HCT116 (cell line): ENCODE data around the gene DHDDS. TPM values are rescaled to one million over a fixed set of nuclear protein-coding genes. Genes with fewer than 3 reads are reported as not detected.
A peak's percentile ranks its signal among the peaks of the same experiment; 100 is the strongest.

Source experiments
- ATAC-seq: fragments of 200-7000 bp; cut with Tn5 transposase; 2 replicates; pipeline ENCODE4 v1.9.1; 2020; ENCODE audit warnings: mild to moderate bottlenecking, moderate library complexity
- BruUV-seq: library from RNA; stranded (reverse); fragments of 400-500 nt; replicated peaks from 2 replicates; lab custom pipeline; 2021; lab: Mats Ljungman, UMichigan
- CTCF ChIA-PET: fragments of 300-600 bp; sonication (Branson Sonifier 250); formaldehyde crosslinking; loops from one replicate; lab custom pipeline; 2021; ENCODE audit warnings: antibody characterized with exemption; lab: Charles Lee
- POLR2A ChIA-PET: fragments of 300-600, 350-600 bp; sonication (Branson Sonifier 250); formaldehyde crosslinking; loops from one replicate; lab custom pipeline; 2021; ENCODE audit warnings: antibody characterized with exemption; lab: Charles Lee
- RAD21 ChIA-PET, 2 experiments: fragments of 300-600 bp; sonication (Branson Sonifier 250); formaldehyde crosslinking; loops; one replicate each; lab custom pipeline; 2023; ENCODE audit warnings: low total read pairs in 2 of 2; ENCODE audit not compliant: uncharacterized antibody in 2 of 2, unreplicated experiment in 2 of 2, low non-redundant PET in 1 of 2; lab: Charles Lee
- DNase-seq: peaks from one replicate; pipeline ENCODE4 v3.0.0-alpha.2; 2010; ENCODE audit warnings: low read depth, low spot score
- H2AFZ ChIP-seq: fragments of 200-600 bp; shearing (Covaris generic), sonication (generic); 2 replicates; pipeline ENCODE4 v1.6.1; 2017; ENCODE audit warnings: low read depth, mixed run types, mixed read lengths, antibody characterized with exemption, low read length; ENCODE audit not compliant: poor library complexity, severe bottlenecking
- H3K27ac ChIP-seq: 2 replicates; pipeline ENCODE4 v1.5.1; 2012; ENCODE audit warnings: low read depth, low read length
- H3K27me3 ChIP-seq: fragments of 200-600 bp; sonication (generic); 2 replicates; pipeline ENCODE4 v1.6.1; 2016; ENCODE audit warnings: mixed run types, low read length, mixed read lengths; ENCODE audit not compliant: insufficient read depth
- H3K36me3 ChIP-seq, 2 experiments: fragments of 200-500 bp in 1 of 2; fragments of 200-600 bp in 1 of 2; sonication (Bioruptor generic) in 1 of 2; sonication (generic) in 1 of 2; 2 replicates each; pipeline versions ENCODE4 v1.5.1 to v1.6.1; 2014 to 2016; ENCODE audit warnings: low read length in 2 of 2, inconsistent platforms in 1 of 2, mixed read lengths in 1 of 2, mixed run types in 1 of 2; ENCODE audit not compliant: insufficient read depth in 2 of 2, control insufficient read depth in 1 of 2
- H3K4me1 ChIP-seq, 2 experiments: fragments of 200-600 bp in 1 of 2; sonication (generic) in 1 of 2; 2 replicates each; pipeline versions ENCODE4 v1.5.1 to v1.6.1; 2012 to 2017; ENCODE audit warnings: low read length in 2 of 2, inconsistent platforms in 1 of 2, mild to moderate bottlenecking in 1 of 2, mixed read lengths in 1 of 2, mixed run types in 1 of 2, moderate library complexity in 1 of 2; ENCODE audit not compliant: insufficient read depth in 2 of 2, control insufficient read depth in 1 of 2
- H3K4me2 ChIP-seq: fragments of 200-600 bp; sonication (generic); 2 replicates; pipeline ENCODE4 v1.6.1; 2017; ENCODE audit warnings: mixed run types, low read length, mixed read lengths
- H3K4me3 ChIP-seq, 2 experiments: fragments of 200-600 bp in 1 of 2; sonication (generic) in 1 of 2; replicated peaks in 1 of 2; 2 replicates each; pipeline ENCODE4 v1.5.1; 2011 to 2016; ENCODE audit warnings: low read length in 2 of 2, control low read depth in 1 of 2, low read depth in 1 of 2, mild to moderate bottlenecking in 1 of 2, mixed read lengths in 1 of 2, mixed run types in 1 of 2
- H3K79me2 ChIP-seq: fragments of 200-600 bp; sonication (generic); 2 replicates; pipeline ENCODE4 v1.6.1; 2017; ENCODE audit warnings: mild to moderate bottlenecking, mixed run types, low read length, moderate library complexity, mixed read lengths; ENCODE audit not compliant: insufficient read depth
- H3K9ac ChIP-seq: fragments of 200-600 bp; sonication (generic); 2 replicates; pipeline ENCODE4 v1.6.1; 2016; ENCODE audit warnings: low read length, mixed read lengths
- H3K9me2 ChIP-seq: fragments of 200-600 bp; sonication (generic), shearing (Covaris generic); 2 replicates; pipeline ENCODE4 v1.6.1; 2017; ENCODE audit warnings: mixed run types, mild to moderate bottlenecking, moderate library complexity; ENCODE audit not compliant: insufficient read depth
- H3K9me3 ChIP-seq, 2 experiments: fragments of 200-500 bp in 1 of 2; fragments of 200-600 bp in 1 of 2; sonication (Bioruptor generic) in 1 of 2; sonication (generic) in 1 of 2; 2 replicates each; pipeline ENCODE4 v1.6.1; 2014 to 2017; ENCODE audit warnings: low read length in 2 of 2, mixed read lengths in 2 of 2, inconsistent platforms in 1 of 2, low read depth in 1 of 2, mild to moderate bottlenecking in 1 of 2, mixed run types in 1 of 2, moderate library complexity in 1 of 2; ENCODE audit not compliant: control insufficient read depth in 1 of 2, insufficient read depth in 1 of 2
- H4K20me1 ChIP-seq: fragments of 200-600 bp; sonication (generic), shearing (Covaris generic); 2 replicates; pipeline ENCODE4 v1.6.1; 2017; ENCODE audit warnings: mixed run types, mild to moderate bottlenecking, moderate library complexity; ENCODE audit not compliant: insufficient read depth
- CBX3 ChIP-seq: IDR thresholded peaks from 2 replicates; pipeline ENCODE4 v1.6.1; 2012; ENCODE audit warnings: low read depth
- EZH2phosphoT487 ChIP-seq: fragments of 200-600 bp; IDR thresholded peaks from 2 replicates; pipeline ENCODE4 v1.6.1; 2018; ENCODE audit warnings: antibody characterized with exemption, borderline replicate concordance
- RAD21 ChIP-seq: IDR thresholded peaks from 2 replicates; pipeline ENCODE4 v1.6.1; 2012; ENCODE audit warnings: low read depth, mild to moderate bottlenecking
- intact Hi-C: fragments of 100-400 bp; cut with micrococcal nuclease; formaldehyde crosslinking; loops from 2 replicates; pipeline ENCODE4 v1.10.0; 2022
- total RNA-seq: library from RNA; stranded (reverse); gene quantifications from one replicate; pipeline ENCODE4 v1.2.1, GENCODE V29; 2021; ENCODE audit not compliant: unreplicated experiment
- TF ChIP-seq, protein P1 (sequence below), 3 experiments: fragments of 200-600 bp in 1 of 3; sonication (generic) in 1 of 3; IDR thresholded peaks in 2 of 3; conservative IDR thresholded peaks in 1 of 3; 2 replicates each; pipeline ENCODE4 v1.5.1; 2012 to 2017; ENCODE audit warnings: low read depth in 2 of 3, low read length in 2 of 3, antibody characterized with exemption in 1 of 3, borderline replicate concordance in 1 of 3, control low read depth in 1 of 3, mild to moderate bottlenecking in 1 of 3, mixed read lengths in 1 of 3, mixed run types in 1 of 3, moderate library complexity in 1 of 3; ENCODE audit not compliant: insufficient read depth in 1 of 3
- TF ChIP-seq, protein P2 (sequence below): IDR thresholded peaks from 2 replicates; pipeline ENCODE4 v1.6.1; 2012
- TF ChIP-seq, protein P3 (sequence below): IDR thresholded peaks from 2 replicates; pipeline ENCODE4 v1.6.1; 2012

Gene DHDDS
- total RNA-seq, 1 experiment from 2014 or later, result 46.0 TPM

DNA sequence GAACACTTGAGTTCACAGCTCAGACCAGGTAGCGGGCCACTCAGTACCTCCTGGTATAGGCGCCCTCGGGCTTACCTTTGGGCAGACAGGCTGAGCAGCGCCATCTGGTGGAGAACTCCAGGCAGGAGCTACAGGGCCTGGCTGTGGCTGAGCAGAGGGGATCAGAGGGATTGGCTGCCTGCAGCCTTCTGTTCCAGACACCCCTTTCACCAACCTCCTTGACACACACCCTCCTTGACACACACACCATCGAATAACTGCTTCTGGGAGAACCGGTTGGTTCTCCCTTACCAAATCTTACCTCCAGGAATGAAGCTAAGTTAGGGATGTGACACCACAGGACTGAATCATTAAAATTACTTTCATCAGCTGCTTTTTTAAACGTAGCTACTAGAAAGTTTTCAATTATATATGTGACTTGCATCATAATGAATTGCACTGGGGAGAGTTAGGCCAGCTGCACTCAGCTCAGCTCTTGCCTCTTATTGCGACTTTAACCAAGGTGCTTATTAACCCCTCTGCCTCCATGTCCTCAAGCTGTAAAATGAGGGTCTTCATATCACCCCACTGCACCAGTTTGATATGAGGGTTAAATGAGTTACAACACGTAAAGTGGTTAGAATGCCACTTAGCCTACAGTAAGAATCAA lies 14.9 kb upstream of the DHDDS start:
- BruUV-seq, result no TSS peak
- no peak overlapping the region for H3K9ac ChIP-seq
- intact Hi-C loops, result loop anchor here (2.0 kb wide), 1 partner anchor 132 kb away; no protein-coding TSS in a partner anchor
- no peaks in the 10 kb centered on the region for H3K9me2 ChIP-seq
- H4K20me1 ChIP-seq, result no peaks in the 10 kb centered on the region
- no peaks in the 10 kb centered on the region; the same call in 1 of the 2 replicates for H3K27me3 ChIP-seq
- H3K9me3 ChIP-seq, result no peaks in the 10 kb centered on the region
- H3K4me1 ChIP-seq, result peaks cover 0 to 19% of the 10 kb centered on the region in 2 experiments; a peak in 2 of 4 replicates
- POLR2A ChIA-PET, result interaction anchor here (0.5 to 0.9 kb wide), 3 partner anchors 15 to 1775 kb away, joined by 3 to 5 read pairs (median 3); partner anchors contain the start of gene DHDDS
- peak; percentile 84 for TF ChIP-seq RAD21
- TF ChIP-seq, protein P1, sequence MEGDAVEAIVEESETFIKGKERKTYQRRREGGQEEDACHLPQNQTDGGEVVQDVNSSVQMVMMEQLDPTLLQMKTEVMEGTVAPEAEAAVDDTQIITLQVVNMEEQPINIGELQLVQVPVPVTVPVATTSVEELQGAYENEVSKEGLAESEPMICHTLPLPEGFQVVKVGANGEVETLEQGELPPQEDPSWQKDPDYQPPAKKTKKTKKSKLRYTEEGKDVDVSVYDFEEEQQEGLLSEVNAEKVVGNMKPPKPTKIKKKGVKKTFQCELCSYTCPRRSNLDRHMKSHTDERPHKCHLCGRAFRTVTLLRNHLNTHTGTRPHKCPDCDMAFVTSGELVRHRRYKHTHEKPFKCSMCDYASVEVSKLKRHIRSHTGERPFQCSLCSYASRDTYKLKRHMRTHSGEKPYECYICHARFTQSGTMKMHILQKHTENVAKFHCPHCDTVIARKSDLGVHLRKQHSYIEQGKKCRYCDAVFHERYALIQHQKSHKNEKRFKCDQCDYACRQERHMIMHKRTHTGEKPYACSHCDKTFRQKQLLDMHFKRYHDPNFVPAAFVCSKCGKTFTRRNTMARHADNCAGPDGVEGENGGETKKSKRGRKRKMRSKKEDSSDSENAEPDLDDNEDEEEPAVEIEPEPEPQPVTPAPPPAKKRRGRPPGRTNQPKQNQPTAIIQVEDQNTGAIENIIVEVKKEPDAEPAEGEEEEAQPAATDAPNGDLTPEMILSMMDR (IDR thresholded peaks at IDR 0.05 in 2 of 3, conservative IDR thresholded peaks at IDR 0.05 in 1 of 3; ENCODE audit: borderline replicate concordance in 1 of 3, insufficient read depth in 1 of 3, low read depth in 2 of 3, low read length in 2 of 3), result peak; percentile 76 to 95 (median 89)
- no peak for TF ChIP-seq EZH2phosphoT487
- H3K79me2 ChIP-seq, result no peaks in the 10 kb centered on the region
- peak; percentile 100 for ATAC-seq
- CTCF ChIA-PET, result interaction anchor here (0.6 to 2.4 kb wide), 33 partner anchors 9 to 522 kb away, joined by 3 to 50 read pairs (median 6); partner anchors contain the start of genes CEP85, DHDDS, SH3BGRL3 and ZNF593
- DNase-seq, result peak; percentile 80
- no peak overlapping the region for H3K4me3 ChIP-seq
- RAD21 ChIA-PET, result interaction anchor here (0.6 to 1.4 kb wide), 9 partner anchors 25 to 287 kb away, joined by 3 to 4 read pairs (median 3); partner anchors contain the start of gene SH3BGRL3 (in 1 of the 2)
- no peaks in the 10 kb centered on the region for H3K36me3 ChIP-seq
- peak overlapping the region; percentile 16; the same call in 1 of the 2 replicates for H3K4me2 ChIP-seq
- no peak overlapping the region for H3K27ac ChIP-seq
- no peak overlapping the region for H2AFZ ChIP-seq

DNA sequence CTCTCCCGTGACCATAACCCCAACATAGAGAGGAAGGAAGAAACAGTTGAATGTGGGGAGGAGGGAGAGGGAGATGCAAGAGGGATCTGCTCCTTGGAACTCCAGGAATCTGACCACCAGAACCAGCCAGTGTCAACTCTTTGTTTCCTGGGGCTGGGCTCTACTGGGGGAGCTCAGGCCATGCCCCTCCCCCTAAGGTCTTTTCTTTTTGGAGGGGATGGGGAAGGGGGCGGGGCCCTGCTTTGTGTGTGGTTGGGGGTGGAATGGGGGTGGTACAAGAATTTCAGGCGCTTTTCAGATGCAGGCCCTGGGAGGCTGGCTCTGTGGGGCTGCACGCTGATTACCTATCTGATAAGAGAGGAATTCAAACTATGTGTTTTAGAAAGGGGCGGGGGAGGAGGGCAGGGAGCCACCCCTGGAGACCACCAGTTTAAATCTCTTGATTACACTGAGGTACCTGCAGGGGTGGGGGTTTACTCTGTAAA lies 13.2 kb upstream of the DHDDS start:
- Histone ChIP-seq H3K9ac (no peak overlapping the region), H3K27ac (no peak overlapping the region), H3K4me1 (peaks cover 0 to 19% of the 10 kb centered on the region in 2 experiments; a peak in 2 of 4 replicates), H3K4me3 (no peak overlapping the region), H3K9me3 (no peaks in the 10 kb centered on the region), H3K4me2 (0 out of 2 replicates have a peak overlapping the region, but pooled peaks have one; percentile 19), H3K36me3 (no peaks in the 10 kb centered on the region), H3K79me2 (no peaks in the 10 kb centered on the region), H3K9me2 (no peaks in the 10 kb centered on the region), H2AFZ (no peak overlapping the region), H4K20me1 (no peaks in the 10 kb centered on the region), H3K27me3 (no peaks in the 10 kb centered on the region; the same call in 1 of the 2 replicates)
- no TSS peak for BruUV-seq
- no peak for TF ChIP-seq CBX3
- TF ChIP-seq, protein P2, sequence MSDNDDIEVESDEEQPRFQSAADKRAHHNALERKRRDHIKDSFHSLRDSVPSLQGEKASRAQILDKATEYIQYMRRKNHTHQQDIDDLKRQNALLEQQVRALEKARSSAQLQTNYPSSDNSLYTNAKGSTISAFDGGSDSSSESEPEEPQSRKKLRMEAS, result no peak
- TF ChIP-seq, protein P3, sequence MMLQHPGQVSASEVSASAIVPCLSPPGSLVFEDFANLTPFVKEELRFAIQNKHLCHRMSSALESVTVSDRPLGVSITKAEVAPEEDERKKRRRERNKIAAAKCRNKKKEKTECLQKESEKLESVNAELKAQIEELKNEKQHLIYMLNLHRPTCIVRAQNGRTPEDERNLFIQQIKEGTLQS, result no peak
- ATAC-seq (no peak), DNase-seq (no peak)
- ChIA-PET RAD21 (no interaction called here), POLR2A (no interaction called here), CTCF (no interaction called here)
- intact Hi-C loops, result no loop called here
